HEK293 (cell line): ENCODE data around the gene RTN3.
A peak's percentile ranks its signal among the peaks of the same experiment; 100 is the strongest.

Source experiments
- CTCF ChIA-PET: fragments of 350-600 bp; formaldehyde crosslinking; extraction: SDS; loops from one replicate; lab custom pipeline; 2021; ENCODE audit warnings: antibody characterized with exemption; lab: Yijun Ruan, JAX
- POLR2A ChIA-PET: fragments of 300-600 bp; formaldehyde crosslinking; extraction: SDS; loops from one replicate; lab custom pipeline; 2020; ENCODE audit warnings: antibody characterized with exemption, inconsistent platforms; lab: Yijun Ruan, JAX
- H3K27ac ChIP-seq: fragments of 200-500 bp; sonication (Bioruptor generic); 2 replicates; pipeline ENCODE4 v1.5.1; 2014; ENCODE audit warnings: low read depth, low read length, control low read depth, inconsistent platforms; ENCODE audit errors: extremely low read depth
- H3K36me3 ChIP-seq, 2 experiments: fragments of 200-500 bp in 1 of 2; sonication (Bioruptor generic) in 1 of 2; 1 replicate in 1 of 2; 2 replicates in 1 of 2; pipeline ENCODE4 v1.5.1; 2014 to 2017; ENCODE audit warnings: inconsistent platforms in 2 of 2, low read length in 2 of 2; ENCODE audit not compliant: control insufficient read depth in 2 of 2, insufficient read depth in 1 of 2
- H3K4me1 ChIP-seq: fragments of 200-500 bp; sonication (Bioruptor generic); 2 replicates; pipeline ENCODE4 v1.5.1; 2014; ENCODE audit warnings: mild to moderate bottlenecking, low read length, inconsistent platforms; ENCODE audit not compliant: control insufficient read depth, insufficient read depth
- H3K4me3 ChIP-seq: 2 replicates; pipeline ENCODE4 v1.5.1; 2011; ENCODE audit warnings: low read depth, mild to moderate bottlenecking, control low read depth, low read length, moderate library complexity
- H3K9me3 ChIP-seq: fragments of 200-500 bp; sonication (Bioruptor generic); 2 replicates; pipeline ENCODE4 v1.5.1; 2014; ENCODE audit warnings: low read depth, low read length, inconsistent platforms; ENCODE audit not compliant: control insufficient read depth, insufficient read depth
- GLIS2 ChIP-seq: fragments of 450-650 bp; formaldehyde crosslinking; IDR thresholded peaks from 2 replicates; pipeline ENCODE4 v1.5.1; 2016; ENCODE audit warnings: missing biosample characterization, missing genetic modification characterization
- PRDM1 ChIP-seq: fragments of 450-650 bp; formaldehyde crosslinking; IDR thresholded peaks from 2 replicates; pipeline ENCODE4; 2016; ENCODE audit warnings: missing biosample characterization, missing genetic modification characterization
- SALL2 ChIP-seq: fragments of 450-650 bp; formaldehyde crosslinking; IDR thresholded peaks from 2 replicates; pipeline ENCODE4 v1.5.0; 2017; ENCODE audit warnings: missing biosample characterization, mild to moderate bottlenecking, missing genetic modification characterization, borderline replicate concordance
- SETDB1 ChIP-seq: IDR thresholded peaks from one replicate; pipeline ENCODE4 v1.6.1; 2017; ENCODE audit warnings: mild to moderate bottlenecking, low read length, moderate library complexity, mixed read lengths; ENCODE audit not compliant: insufficient read length
- ZBTB1 ChIP-seq: fragments of 450-650 bp; formaldehyde crosslinking; IDR thresholded peaks from 2 replicates; pipeline ENCODE4 v1.5.1; 2016; ENCODE audit warnings: missing biosample characterization, missing genetic modification characterization
- ZBTB17 ChIP-seq: fragments of 450-650 bp; formaldehyde crosslinking; IDR thresholded peaks from 2 replicates; pipeline ENCODE4 v1.5.1; 2016; ENCODE audit warnings: missing biosample characterization, missing genetic modification characterization
- ZIC2 ChIP-seq: fragments of 450-650 bp; formaldehyde crosslinking; IDR thresholded peaks from 2 replicates; pipeline ENCODE4 v1.5.1; 2016; ENCODE audit warnings: missing biosample characterization, missing genetic modification characterization
- ZNF184 ChIP-seq: fragments of 450-650 bp; IDR thresholded peaks from 2 replicates; pipeline ENCODE4 v1.5.1; 2018; ENCODE audit warnings: missing biosample characterization, mild to moderate bottlenecking, missing genetic modification characterization
- ZNF2 ChIP-seq: fragments of 450-650 bp; formaldehyde crosslinking; IDR thresholded peaks from 2 replicates; pipeline ENCODE4 v1.5.1; 2016; ENCODE audit warnings: missing biosample characterization, missing genetic modification characterization
- ZNF266 ChIP-seq: fragments of 450-650 bp; formaldehyde crosslinking; IDR thresholded peaks from 2 replicates; pipeline ENCODE4 v1.5.1; 2016; ENCODE audit warnings: missing biosample characterization, missing genetic modification characterization, low read depth
- ZNF292 ChIP-seq: fragments of 450-650 bp; formaldehyde crosslinking; IDR thresholded peaks from 2 replicates; pipeline ENCODE4 v1.5.1; 2016; ENCODE audit warnings: low read depth, missing biosample characterization, missing genetic modification characterization, borderline replicate concordance
- ZNF302 ChIP-seq: fragments of 450-650 bp; formaldehyde crosslinking; IDR thresholded peaks from 2 replicates; pipeline ENCODE4 v1.5.1; 2016; ENCODE audit warnings: missing biosample characterization, missing genetic modification characterization, low read depth
- ZNF366 ChIP-seq: fragments of 450-650 bp; formaldehyde crosslinking; conservative IDR thresholded peaks from 2 replicates; pipeline ENCODE4 v1.5.1; 2016; ENCODE audit warnings: missing biosample characterization, missing genetic modification characterization
- ZNF37A ChIP-seq: fragments of 450-650 bp; IDR thresholded peaks from 2 replicates; pipeline ENCODE4 v1.5.1; 2018; ENCODE audit warnings: missing biosample characterization, missing genetic modification characterization
- ZNF391 ChIP-seq: fragments of 450-650 bp; formaldehyde crosslinking; IDR thresholded peaks from 2 replicates; pipeline ENCODE4 v1.5.1; 2016; ENCODE audit warnings: low read depth, missing biosample characterization, missing genetic modification characterization, borderline replicate concordance
- ZNF510 ChIP-seq: fragments of 450-650 bp; formaldehyde crosslinking; IDR thresholded peaks from 2 replicates; pipeline ENCODE4 v1.5.1; 2018; ENCODE audit warnings: mild to moderate bottlenecking, missing genetic modification characterization, missing biosample characterization; ENCODE audit not compliant: insufficient replicate concordance
- ZNF514 ChIP-seq: fragments of 450-650 bp; formaldehyde crosslinking; IDR thresholded peaks from 2 replicates; pipeline ENCODE4 v1.5.1; 2016; ENCODE audit warnings: missing biosample characterization, missing genetic modification characterization
- ZNF560 ChIP-seq: fragments of 450-650 bp; formaldehyde crosslinking; IDR thresholded peaks from 2 replicates; pipeline ENCODE4 v1.5.1; 2017; ENCODE audit warnings: missing biosample characterization, missing genetic modification characterization, borderline replicate concordance
- ZNF561 ChIP-seq: fragments of 450-650 bp; IDR thresholded peaks from 2 replicates; pipeline ENCODE4 v1.5.1; 2018; ENCODE audit warnings: missing biosample characterization, missing genetic modification characterization, borderline replicate concordance
- ZNF585B ChIP-seq: fragments of 450-650 bp; formaldehyde crosslinking; IDR thresholded peaks from 2 replicates; pipeline ENCODE4 v1.5.1; 2016; ENCODE audit warnings: missing biosample characterization, missing genetic modification characterization
- ZNF596 ChIP-seq: fragments of 450-650 bp; IDR thresholded peaks from 2 replicates; pipeline ENCODE4 v1.5.0; 2018; ENCODE audit warnings: missing biosample characterization, mild to moderate bottlenecking, missing genetic modification characterization, moderate library complexity
- ZNF610 ChIP-seq: fragments of 450-650 bp; formaldehyde crosslinking; IDR thresholded peaks from 2 replicates; pipeline ENCODE4 v1.5.1; 2016; ENCODE audit warnings: missing biosample characterization, missing genetic modification characterization, borderline replicate concordance
- ZNF660 ChIP-seq: fragments of 450-650 bp; IDR thresholded peaks from 2 replicates; pipeline ENCODE4 v1.5.1; 2018; ENCODE audit warnings: missing biosample characterization, mild to moderate bottlenecking, missing genetic modification characterization
- ZNF776 ChIP-seq: fragments of 450-650 bp; formaldehyde crosslinking; IDR thresholded peaks from 2 replicates; pipeline ENCODE4 v1.5.0; 2017; ENCODE audit warnings: missing biosample characterization, missing genetic modification characterization, borderline replicate concordance
- TF ChIP-seq, protein P1 (sequence below): fragments of 450-650 bp; formaldehyde crosslinking; IDR thresholded peaks from 2 replicates; pipeline ENCODE4 v1.5.1; 2016; ENCODE audit warnings: missing biosample characterization, missing genetic modification characterization
- TF ChIP-seq, protein P2 (sequence below): fragments of 450-650 bp; formaldehyde crosslinking; IDR thresholded peaks from 2 replicates; pipeline ENCODE4 v1.5.1; 2016; ENCODE audit warnings: missing biosample characterization, missing genetic modification characterization
- TF ChIP-seq, protein P3 (sequence below): fragments of 450-650 bp; formaldehyde crosslinking; IDR thresholded peaks from 2 replicates; pipeline ENCODE4 v1.5.1; 2017; ENCODE audit warnings: missing biosample characterization, missing genetic modification characterization

The RTN3 gene

DNA sequence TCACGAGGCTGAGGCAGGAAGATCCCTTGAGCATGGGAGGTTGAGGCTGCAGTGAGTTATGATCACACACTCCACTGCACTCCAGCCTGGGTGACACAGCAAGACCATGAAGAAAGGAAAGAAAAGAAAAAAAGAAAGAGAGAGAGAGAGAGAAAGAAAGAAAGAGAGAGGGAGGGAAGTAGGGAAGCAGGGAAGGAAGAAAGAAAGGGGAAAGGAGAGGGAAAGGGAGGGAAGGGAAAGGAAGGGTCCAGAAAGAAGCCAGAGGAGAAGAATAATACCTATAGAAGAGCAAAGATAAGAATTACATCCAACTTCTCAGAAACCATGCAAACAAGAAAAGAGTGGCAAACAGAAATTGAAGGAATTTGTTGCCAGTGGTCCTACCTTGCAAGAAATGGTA lies 104.5 kb downstream of the RTN3 start:
- Histone ChIP-seq H3K4me3 (no peak overlapping the region), H3K36me3 (no peaks in the 10 kb centered on the region), H3K27ac (no peak overlapping the region), H3K4me1 (no peaks in the 10 kb centered on the region), H3K9me3 (no peaks in the 10 kb centered on the region)
- ChIA-PET CTCF (interaction anchor here (0.6 to 1.6 kb wide), 3 partner anchors 8 to 957 kb away, joined by 3 to 5 read pairs (median 5); no protein-coding TSS in a partner anchor), POLR2A (no interaction called here)
- TF ChIP-seq ZNF596 (no peak), ZNF560 (tag by site-specific recombination) (no peak), ZIC2 (no peak), PRDM1 (peak; percentile 96), ZNF266 (no peak), SETDB1 (no peak), GLIS2 (no peak), ZNF510 (tag by site-specific recombination) (no peak), ZNF366 (peak; percentile 75), ZNF2 (no peak), SALL2 (tag by site-specific recombination) (no peak), ZNF37A (no peak), ZNF776 (tag by site-specific recombination) (no peak)
- TF ChIP-seq, protein P1, sequence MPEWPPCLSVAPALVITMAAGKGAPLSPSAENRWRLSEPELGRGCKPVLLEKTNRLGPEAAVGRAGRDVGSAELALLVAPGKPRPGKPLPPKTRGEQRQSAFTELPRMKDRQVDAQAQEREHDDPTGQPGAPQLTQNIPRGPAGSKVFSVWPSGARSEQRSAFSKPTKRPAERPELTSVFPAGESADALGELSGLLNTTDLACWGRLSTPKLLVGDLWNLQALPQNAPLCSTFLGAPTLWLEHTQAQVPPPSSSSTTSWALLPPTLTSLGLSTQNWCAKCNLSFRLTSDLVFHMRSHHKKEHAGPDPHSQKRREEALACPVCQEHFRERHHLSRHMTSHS, result no peak
- TF ChIP-seq, protein P2, sequence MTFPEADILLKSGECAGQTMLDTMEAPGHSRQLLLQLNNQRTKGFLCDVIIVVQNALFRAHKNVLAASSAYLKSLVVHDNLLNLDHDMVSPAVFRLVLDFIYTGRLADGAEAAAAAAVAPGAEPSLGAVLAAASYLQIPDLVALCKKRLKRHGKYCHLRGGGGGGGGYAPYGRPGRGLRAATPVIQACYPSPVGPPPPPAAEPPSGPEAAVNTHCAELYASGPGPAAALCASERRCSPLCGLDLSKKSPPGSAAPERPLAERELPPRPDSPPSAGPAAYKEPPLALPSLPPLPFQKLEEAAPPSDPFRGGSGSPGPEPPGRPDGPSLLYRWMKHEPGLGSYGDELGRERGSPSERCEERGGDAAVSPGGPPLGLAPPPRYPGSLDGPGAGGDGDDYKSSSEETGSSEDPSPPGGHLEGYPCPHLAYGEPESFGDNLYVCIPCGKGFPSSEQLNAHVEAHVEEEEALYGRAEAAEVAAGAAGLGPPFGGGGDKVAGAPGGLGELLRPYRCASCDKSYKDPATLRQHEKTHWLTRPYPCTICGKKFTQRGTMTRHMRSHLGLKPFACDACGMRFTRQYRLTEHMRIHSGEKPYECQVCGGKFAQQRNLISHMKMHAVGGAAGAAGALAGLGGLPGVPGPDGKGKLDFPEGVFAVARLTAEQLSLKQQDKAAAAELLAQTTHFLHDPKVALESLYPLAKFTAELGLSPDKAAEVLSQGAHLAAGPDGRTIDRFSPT (tag by site-specific recombination), result no peak

DNA sequence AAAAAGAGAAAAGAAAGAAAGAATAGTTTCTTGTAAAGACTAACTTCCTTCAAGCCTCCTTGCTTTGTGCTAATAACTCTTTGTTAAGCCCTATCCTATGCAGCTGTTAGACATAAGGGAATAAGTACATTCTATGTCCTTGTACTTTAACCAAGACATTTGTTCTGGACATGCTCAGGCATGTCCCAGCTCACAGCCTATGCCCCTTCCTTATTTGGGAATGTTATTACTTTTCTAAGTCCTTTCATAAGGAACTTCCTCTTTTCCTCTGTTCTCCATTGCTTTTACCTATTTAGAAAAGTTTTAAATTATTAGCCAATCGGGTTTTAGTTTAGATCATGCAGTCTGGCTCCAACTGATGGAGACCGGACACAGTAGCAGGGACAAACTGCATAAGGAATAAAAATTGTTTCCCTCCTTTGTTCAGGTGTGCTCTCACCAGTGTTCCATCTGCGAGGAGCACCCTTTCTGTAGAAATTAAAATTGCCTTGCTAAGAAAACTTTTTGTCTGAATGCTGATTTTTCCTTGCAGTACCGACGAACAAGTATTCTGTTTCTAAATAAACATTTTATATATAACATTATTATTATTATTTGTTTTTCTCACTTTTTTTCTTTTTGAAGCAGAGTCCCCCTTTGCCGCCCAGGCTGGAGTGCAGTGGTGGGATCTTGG lies 110.3 kb downstream of the RTN3 start:
- Histone ChIP-seq H3K9me3 (no peaks in the 10 kb centered on the region), H3K27ac (no peak overlapping the region), H3K36me3 (no peaks in the 10 kb centered on the region), H3K4me1 (no peaks in the 10 kb centered on the region), H3K4me3 (no peak overlapping the region)
- ChIA-PET CTCF (no interaction called here), POLR2A (no interaction called here)
- TF ChIP-seq SETDB1 (peak; percentile 97), ZNF585B (tag by site-specific recombination) (no peak), ZNF561 (tag by site-specific recombination) (peak; percentile 36; the same call in 1 of the 2 replicates), ZBTB17 (tag by site-specific recombination) (peak; percentile 21; the same call in 1 of the 2 replicates)

GRCh38 chr11:63793161-63793560 lies 111.9 kb downstream of the RTN3 start:
- Histone ChIP-seq H3K9me3 (no peaks in the 10 kb centered on the region), H3K36me3 (no peaks in the 10 kb centered on the region), H3K4me3 (no peak overlapping the region), H3K27ac (no peak overlapping the region), H3K4me1 (no peaks in the 10 kb centered on the region)
- TF ChIP-seq ZNF184 (tag by site-specific recombination), result no peak
- no peak for TF ChIP-seq ZNF514 (tag by site-specific recombination)
- TF ChIP-seq ZNF660 (tag by site-specific recombination), result no peak
- no peak for TF ChIP-seq ZNF391 (tag by site-specific recombination)
- TF ChIP-seq ZNF302 (tag by site-specific recombination), result no peak
- TF ChIP-seq, protein P3, sequence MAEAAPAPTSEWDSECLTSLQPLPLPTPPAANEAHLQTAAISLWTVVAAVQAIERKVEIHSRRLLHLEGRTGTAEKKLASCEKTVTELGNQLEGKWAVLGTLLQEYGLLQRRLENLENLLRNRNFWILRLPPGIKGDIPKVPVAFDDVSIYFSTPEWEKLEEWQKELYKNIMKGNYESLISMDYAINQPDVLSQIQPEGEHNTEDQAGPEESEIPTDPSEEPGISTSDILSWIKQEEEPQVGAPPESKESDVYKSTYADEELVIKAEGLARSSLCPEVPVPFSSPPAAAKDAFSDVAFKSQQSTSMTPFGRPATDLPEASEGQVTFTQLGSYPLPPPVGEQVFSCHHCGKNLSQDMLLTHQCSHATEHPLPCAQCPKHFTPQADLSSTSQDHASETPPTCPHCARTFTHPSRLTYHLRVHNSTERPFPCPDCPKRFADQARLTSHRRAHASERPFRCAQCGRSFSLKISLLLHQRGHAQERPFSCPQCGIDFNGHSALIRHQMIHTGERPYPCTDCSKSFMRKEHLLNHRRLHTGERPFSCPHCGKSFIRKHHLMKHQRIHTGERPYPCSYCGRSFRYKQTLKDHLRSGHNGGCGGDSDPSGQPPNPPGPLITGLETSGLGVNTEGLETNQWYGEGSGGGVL (tag by site-specific recombination), result no peak
- no peak for TF ChIP-seq ZNF596
- no peak for TF ChIP-seq ZNF776 (tag by site-specific recombination)
- no peak for TF ChIP-seq ZNF292 (tag by site-specific recombination)
- no peak for TF ChIP-seq ZBTB1
- TF ChIP-seq ZNF610 (tag by site-specific recombination), result no peak
- CTCF ChIA-PET, result no interaction called here
- POLR2A ChIA-PET, result no interaction called here
